C4-2B (cell line): Measurements from ENCODE around the gene AGAP1.

Experiments used
- H3K27ac ChIP-seq: fragments of 450-650 bp; 2 replicates; pipeline ENCODE4 v1.5.1; 2017
- CTCF ChIP-seq: fragments of 450-650 bp; conservative IDR thresholded peaks from 2 replicates; pipeline ENCODE4 v1.5.1; 2017; ENCODE audit warnings: mild to moderate bottlenecking
- ZFX ChIP-seq: fragments of 450-650 bp; IDR thresholded peaks from 2 replicates; pipeline ENCODE4 v1.6.1; 2017

AGAP1 gene

GRCh38 chr2:235977445-235977844, 483.6 kb downstream of the AGAP1 start:
- H3K27ac ChIP-seq: no peak overlapping the region
- TF ChIP-seq ZFX: no peak
- TF ChIP-seq CTCF: no peak

GRCh38 chr2:235978022-235978421, 484.2 kb downstream of the AGAP1 start:
- no peak for TF ChIP-seq CTCF
- no peak overlapping the region for H3K27ac ChIP-seq

- TF ChIP-seq ZFX: no peak
- no peak for TF ChIP-seq CTCF
- H3K27ac ChIP-seq: no peak overlapping the region
Observed at GRCh38 chr2:235979037-235979436, 485.2 kb downstream of the AGAP1 start.

- TF ChIP-seq CTCF: no peak
- no peak for TF ChIP-seq ZFX
- no peak overlapping the region for H3K27ac ChIP-seq
Observed at GRCh38 chr2:235979753-235980435, 486.1 kb downstream of the AGAP1 start.

GRCh38 chr2:235981631-235982030, 487.8 kb downstream of the AGAP1 start:
- TF ChIP-seq CTCF (no peak), ZFX (no peak)
- no peak overlapping the region for H3K27ac ChIP-seq

GRCh38 chr2:235983016-235983415, 489.2 kb downstream of the AGAP1 start:
- H3K27ac ChIP-seq: no peak overlapping the region
- TF ChIP-seq CTCF: no peak
- TF ChIP-seq ZFX: no peak

- TF ChIP-seq CTCF: no peak
- TF ChIP-seq ZFX: no peak
Observed at GRCh38 chr2:235984552-235984951, 490.7 kb downstream of the AGAP1 start.

More at GRCh38 chr2:235984552-235984951, 490.7 kb downstream of the AGAP1 start:
- H3K27ac ChIP-seq: no peak overlapping the region
